Femur (tissue), 1 donor: ENCODE results near the gene PPP1R1B.

Experiments used
- DNase-seq: peaks from one replicate; pipeline ENCODE4 v3.0.0-alpha.2; 2017

The PPP1R1B gene

DNA sequence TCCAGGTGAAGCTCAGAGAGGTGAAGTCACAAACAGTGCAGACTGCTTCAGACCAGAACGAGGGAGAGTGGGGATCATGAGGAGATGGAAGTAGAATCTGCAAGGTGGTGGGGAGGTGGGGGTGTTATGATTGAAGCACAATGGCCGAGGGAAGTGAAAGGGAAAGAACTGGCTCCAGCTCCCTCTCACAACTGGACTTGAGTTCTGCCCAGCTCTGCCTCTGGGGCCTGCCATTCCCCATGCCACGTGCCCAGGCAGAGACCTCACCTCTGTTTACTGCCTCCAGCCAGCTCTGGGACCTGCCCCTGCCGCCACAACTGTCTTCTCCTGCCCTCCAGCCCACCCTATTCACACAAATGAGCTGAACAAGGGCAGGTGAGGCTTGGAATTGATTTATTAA is 44.0 kb downstream of the PPP1R1B start:
- no peak for DNase-seq

- no peak for DNase-seq
Measured at GRCh38 chr17:39671651-39672521, 45.1 kb downstream of the PPP1R1B start.

DNA sequence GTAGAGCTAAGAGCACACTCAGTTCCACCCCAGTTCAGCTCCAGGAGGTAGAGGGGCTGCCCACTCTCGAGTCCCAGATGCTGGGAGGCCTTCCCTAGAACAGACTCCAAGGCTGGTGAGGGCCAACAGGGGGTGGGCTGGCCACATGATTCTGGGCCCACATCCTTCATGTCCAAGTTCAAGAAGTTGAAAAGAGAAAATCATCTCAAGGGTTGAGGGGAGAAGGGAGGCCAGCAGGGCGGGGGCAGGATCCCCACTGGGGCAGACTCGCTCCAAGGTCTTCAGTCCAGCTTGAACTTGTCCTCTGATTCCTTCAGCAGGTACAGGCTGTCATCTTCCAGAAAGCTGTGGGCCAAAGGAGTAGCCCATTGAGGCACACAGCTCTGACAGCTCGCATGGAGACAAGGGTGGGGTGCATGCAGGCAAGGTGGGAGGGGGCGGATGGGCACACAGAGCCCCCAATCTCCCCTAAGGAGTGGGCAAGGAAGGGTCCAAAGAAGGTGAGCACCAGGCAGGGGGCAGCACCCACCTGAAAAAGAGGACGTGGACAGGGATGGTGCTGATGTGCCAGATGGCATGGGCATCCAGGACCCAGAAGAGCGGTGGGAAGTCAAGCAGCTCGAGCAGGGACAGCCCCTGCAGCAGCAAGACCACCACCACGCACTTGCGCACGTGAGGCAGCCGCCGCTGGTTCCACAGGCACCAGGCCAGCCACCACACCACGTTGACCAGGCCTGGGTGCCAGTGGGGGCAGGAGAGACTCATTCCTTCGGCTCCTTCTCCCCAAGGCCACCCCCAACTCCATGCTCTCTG is 46.0 kb downstream of the PPP1R1B start:
- DNase-seq = no peak

- no peak for DNase-seq
Measured at GRCh38 chr17:39673335-39674081, 46.8 kb downstream of the PPP1R1B start.

DNA sequence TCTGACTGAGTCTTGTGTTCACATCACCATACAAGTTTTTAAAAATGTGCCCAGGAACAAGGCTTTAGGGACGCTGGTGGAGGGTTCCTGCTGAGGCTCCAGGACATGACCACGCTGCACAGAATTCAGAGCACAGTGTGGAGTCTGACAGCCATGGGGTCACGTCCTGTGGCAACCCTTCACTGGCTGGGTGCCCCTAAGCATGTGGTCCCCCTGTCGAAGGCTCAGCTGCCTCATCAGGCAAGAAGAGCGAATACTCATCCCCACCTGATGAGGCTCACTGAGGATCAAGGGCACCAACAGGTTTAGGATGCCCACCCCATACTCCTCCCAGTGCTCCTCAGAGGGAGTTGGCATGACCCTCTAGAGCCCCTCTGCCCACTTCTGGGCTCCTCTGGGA is 47.4 kb downstream of the PPP1R1B start:
- DNase-seq = no peak

DNA sequence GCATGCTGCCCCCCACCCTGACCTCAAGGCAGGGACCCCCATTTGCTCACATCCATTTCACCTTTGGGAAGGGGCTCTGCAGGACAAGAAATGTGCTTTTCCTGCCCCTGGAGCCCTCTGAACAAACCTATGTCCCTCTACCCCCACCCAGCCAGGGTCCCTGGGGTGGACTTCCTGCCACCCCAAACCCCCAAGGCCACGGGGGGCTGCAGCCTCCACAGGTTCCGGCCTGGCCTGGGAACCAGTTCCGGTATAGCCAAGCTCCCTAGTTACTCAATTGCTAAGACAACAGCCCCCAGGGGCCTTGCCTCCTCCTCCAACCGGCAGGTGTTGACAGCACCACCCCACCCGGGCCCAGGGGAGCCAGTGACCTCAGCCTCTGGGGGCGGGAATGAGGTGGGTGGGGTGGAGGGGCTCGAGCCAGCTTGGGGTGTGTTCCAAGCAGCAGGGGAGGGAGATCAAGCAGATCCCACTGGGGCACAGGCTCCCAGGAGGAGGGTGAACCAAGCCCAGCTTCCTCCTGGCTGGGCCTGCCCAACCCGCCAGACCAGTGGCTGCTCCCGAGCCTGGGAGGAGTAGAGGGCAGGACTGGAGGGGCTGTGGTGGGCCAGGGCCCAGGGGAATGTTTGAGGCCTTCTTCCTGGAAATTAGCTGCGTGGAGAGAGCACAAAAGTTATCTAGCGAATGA is 48.1 kb downstream of the PPP1R1B start:
- DNase-seq = peak; percentile 51

GRCh38 chr17:39675390-39676082 is 48.8 kb downstream of the PPP1R1B start:
- DNase-seq = no peak

DNA sequence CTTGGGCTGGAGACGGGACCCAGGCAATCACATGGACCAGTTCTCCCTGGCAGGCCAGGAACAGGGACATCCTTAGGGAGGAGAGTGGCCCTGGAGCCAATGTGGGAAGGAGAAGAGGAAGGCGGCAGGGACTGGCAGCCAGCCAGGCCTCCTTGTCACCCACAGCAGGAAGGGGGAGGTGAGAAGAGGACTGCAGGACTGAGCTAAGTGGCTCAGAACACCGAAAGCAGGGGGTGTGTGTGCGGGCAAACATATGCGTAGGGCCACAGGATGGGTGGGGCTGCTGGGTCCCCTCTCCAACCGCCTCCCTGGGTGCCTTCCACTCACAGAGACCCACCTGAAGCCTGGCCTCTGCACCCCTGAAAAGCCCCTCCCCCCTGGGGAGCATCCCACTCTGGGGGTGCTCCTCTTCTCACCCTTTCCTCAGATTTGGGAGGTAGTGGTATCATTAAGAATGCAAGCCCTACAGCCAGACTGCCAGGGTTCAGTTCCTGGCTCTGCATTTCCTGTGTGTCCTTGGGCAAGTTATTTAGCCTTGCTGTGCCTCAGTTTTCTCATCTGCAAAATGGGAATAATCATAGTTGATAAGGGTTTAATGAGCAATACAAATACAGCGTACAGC is 49.6 kb downstream of the PPP1R1B start:
- DNase-seq = peak; percentile 49

DNA sequence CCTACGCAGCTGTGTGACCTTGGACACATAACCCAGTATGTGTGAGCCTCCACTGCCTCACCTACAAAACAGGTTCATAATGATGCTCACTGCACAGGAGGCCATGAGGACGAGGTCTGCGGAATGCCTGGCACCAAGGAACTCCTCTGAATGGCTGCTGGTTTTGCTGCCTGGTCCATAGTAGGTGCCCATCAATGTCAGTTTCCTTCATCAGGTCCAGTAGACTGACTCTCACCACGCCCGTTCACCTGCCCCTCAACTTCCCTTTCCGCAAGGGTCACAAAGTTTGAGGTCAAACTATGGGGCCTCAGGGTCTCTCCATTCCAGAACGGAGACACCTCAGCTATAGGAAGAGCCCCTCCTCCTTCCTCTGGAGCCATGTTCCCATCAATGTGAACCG is 50.3 kb downstream of the PPP1R1B start:
- DNase-seq = no peak

DNA sequence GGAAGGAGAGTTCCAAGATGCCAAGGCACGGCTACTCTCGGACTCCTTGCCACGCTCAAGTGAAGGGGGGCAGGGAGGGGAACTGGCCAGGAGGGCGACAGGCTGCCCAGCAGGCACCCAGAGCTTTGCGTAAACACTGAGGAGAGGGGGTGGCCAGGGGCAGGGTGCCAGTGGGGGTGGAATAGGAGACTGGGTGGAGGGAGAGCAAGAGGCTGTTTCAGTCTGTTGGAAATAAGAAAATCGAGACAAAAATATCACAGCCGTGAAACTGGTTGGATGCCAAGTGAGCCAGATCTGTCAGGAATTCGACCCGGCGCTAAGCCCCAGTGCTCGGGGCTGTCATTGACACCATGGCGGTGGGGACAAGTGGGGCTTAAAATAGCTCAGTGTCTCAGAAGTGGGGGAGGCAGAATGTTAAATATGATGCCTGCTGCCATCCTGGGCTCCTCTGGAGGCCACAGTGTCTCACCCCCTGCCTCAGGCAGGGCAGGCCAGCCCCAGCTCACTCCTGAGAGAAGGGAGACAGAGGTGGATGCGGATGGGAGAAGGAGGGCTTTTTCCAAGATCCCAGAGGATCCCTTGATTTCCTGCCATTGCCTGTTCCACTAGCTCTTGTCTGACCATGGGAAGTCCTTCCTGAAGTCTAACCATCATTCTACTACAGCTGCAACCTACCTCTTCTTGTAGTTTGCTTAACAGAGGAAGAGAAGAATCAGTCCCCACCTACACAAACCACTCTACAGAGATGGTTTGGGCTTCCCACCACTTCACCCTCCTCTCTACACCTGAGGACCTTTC is 51.0 kb downstream of the PPP1R1B start:
- DNase-seq = peak; percentile 70

DNA sequence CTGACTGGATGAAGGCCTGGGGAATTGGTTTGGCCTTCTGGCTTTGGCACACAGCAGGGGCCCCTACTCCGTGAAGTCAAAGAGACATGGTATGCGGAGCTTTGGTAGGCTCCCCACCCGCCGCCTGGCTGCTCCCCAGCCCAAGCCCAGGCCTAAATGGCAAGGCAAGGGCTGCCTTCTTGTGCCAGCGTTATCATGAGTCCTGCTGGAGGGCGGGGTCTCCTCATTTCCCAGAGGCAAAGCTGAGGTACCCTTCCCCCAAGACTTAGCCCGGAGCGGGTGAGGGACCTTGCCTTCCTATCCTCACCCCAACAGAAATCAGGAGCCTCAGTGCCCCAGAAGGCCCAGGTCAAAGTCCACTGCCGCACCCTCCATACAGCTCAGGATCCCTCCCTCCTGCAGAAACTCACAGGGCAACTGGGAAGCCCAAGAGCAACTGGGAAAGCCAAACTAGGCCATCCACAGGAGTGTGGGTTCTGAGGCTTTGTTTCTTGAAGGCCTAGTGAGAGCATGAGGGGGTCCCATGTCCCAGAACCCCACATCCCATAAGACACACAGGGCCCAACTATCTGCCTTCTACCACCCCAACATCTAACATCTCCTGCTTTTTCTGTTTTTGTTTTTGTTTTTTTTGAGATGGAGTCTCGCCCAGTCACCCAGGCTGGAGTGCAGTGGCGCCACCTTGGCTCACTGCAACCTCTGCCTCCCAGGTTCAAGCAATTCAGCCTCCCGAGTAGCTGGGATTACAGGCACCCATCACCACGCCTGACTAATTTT is 51.8 kb downstream of the PPP1R1B start:
- DNase-seq = no peak

- no peak for DNase-seq
Measured at GRCh38 chr17:39679521-39680192, 52.9 kb downstream of the PPP1R1B start.

DNA sequence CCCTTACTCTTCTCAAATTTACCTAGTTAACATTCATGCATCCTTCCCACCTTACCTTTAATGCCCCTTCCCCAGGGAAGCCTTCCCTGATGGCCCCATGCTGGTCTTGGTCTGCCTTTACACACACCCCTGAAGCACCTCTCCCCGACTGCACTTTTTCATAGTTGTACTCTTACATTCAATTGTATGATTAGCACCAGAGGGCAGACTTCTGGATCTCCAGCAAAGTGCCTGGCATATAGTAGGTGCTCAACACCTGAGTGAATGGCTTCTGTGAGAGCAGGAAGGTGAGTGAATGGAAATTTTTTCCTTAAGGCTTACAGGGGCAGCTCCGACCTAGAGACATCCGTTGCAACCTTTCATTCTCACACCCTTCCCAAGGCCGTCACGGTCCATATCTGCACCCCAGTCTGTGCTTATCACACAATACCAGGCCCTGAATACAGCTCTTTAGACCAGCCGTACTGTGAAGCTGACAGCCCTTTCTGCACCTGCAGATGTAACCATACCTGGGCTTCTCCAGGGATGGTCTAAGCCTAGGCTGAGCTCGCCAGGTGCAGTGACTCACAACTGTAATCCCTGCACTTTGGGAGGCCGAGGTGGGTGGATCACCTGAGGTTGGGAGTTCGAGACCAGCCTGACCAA is 56.7 kb downstream of the PPP1R1B start:
- DNase-seq = peak; percentile 8

DNA sequence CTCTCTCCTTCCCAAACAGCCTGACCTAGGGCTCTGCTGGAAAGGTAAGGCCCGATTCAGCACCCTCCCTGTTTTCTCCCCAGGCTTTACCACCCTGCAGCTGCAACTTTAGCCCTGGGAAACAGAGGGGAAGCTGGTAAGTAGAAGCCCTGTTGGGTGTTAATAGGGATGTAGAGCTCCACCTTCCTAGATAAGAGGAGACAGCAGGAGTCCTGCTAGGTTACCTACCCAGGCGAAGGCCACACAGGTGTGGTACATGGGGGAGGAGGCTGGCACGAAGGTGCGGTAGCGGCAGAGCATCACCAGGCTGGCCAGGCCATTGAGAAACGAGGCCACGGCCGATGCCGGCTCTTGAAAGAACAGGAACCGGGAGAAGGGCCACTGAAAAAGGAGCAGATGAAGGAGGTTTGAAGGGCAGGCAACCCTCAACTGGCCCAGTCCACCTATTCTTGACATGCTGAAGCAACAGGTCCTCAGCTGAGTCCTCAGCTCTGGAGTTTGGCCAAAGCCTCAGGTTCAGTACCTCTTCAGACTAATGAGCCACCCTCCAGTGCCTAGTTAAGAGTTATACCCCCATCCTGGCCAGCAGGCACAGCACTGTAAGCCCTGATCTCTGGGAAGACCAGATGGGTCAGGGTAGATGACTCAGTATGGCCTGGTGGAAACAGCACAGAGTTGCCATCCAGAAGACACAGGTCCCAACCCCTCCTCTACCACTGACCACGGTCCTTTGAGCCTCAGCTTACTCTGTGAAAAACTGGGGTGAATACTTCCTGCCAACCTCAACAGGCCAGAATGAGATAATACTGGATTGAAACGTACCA is 57.8 kb downstream of the PPP1R1B start:
- DNase-seq = peak; percentile 10
